Smooth muscle cell (in vitro differentiated cells): ENCODE measurements around the gene SLC26A9. TPM values are rescaled to one million over a fixed set of nuclear protein-coding genes. Genes with fewer than 3 reads are reported as not detected.

ENCODE experiments used
- DNase-seq: peaks from one replicate; lab custom pipeline; 2025; ENCODE audit not compliant: unreplicated experiment; lab: John Stamatoyannopoulos, UW
- H2AFZ ChIP-seq: fragments of 200-600 bp; sonication (generic); 2 replicates; pipeline ENCODE4 v1.6.0; 2016; ENCODE audit warnings: antibody characterized with exemption, low read depth, mild to moderate bottlenecking
- H3F3A ChIP-seq: fragments of 200-600 bp; sonication (generic); 2 replicates; pipeline ENCODE4 v1.6.0; 2017; ENCODE audit warnings: antibody characterized with exemption, low read depth
- H3K27ac ChIP-seq: fragments of 200-600 bp; sonication (generic); 2 replicates; pipeline ENCODE4 v1.5.1; 2016; ENCODE audit warnings: low read depth, mild to moderate bottlenecking
- H3K27me3 ChIP-seq: fragments of 200-600 bp; sonication (generic); 2 replicates; pipeline ENCODE4 v1.6.1; 2016; ENCODE audit warnings: low read depth, mild to moderate bottlenecking
- H3K36me3 ChIP-seq: fragments of 200-600 bp; sonication (generic); 2 replicates; pipeline ENCODE4 v1.5.1; 2016; ENCODE audit warnings: low read depth
- H3K4me1 ChIP-seq: fragments of 200-600 bp; sonication (generic); 2 replicates; pipeline ENCODE4 v1.5.1; 2016; ENCODE audit warnings: low read depth
- H3K4me2 ChIP-seq: fragments of 200-600 bp; sonication (generic); 2 replicates; pipeline ENCODE4 v1.6.0; 2016; ENCODE audit warnings: mild to moderate bottlenecking
- H3K4me3 ChIP-seq: fragments of 200-600 bp; sonication (generic); 2 replicates; pipeline ENCODE4 v1.5.1; 2016; ENCODE audit warnings: mild to moderate bottlenecking
- H3K79me2 ChIP-seq: fragments of 200-600 bp; sonication (generic); 2 replicates; pipeline ENCODE4 v1.6.0; 2016; ENCODE audit warnings: low read depth, mild to moderate bottlenecking
- H3K9ac ChIP-seq: fragments of 200-600 bp; sonication (generic); 2 replicates; pipeline ENCODE4 v1.6.0; 2016; ENCODE audit warnings: low read depth
- H3K9me3 ChIP-seq: fragments of 200-600 bp; sonication (generic); replicated peaks from 2 replicates; pipeline ENCODE4 v1.5.1; 2016; ENCODE audit warnings: low read depth
- H4K20me1 ChIP-seq: fragments of 200-600 bp; sonication (generic); 2 replicates; pipeline ENCODE4 v1.6.0; 2016; ENCODE audit warnings: low read depth
- WGBS: methylation state at CpG from one replicate; pipeline ENCODE4 v1.1.7; 2016; ENCODE audit warnings: low lambda C conversion rate; 5-methylcytosine and 5-hydroxymethylcytosine counted together
- polyA plus RNA-seq: library from polyadenylated mRNA; unstranded; fragments of >200 nt; fragmentation: Nextera tagmentation; extraction: Ambion mirVana; gene quantifications from 2 replicates; pipeline ENCODE4 v1.2.1, GENCODE V29; 2016
- total RNA-seq: library from RNA; depleted of rRNA; stranded (reverse); fragments of >200 nt; gene quantifications from 2 replicates; pipeline ENCODE4 v1.2.3, GENCODE V29; 2014
- TF ChIP-seq, protein P1 (sequence below): fragments of 200-600 bp; sonication (generic); IDR thresholded peaks from 2 replicates; pipeline ENCODE4 v1.5.1; 2017; ENCODE audit warnings: borderline replicate concordance, mild to moderate bottlenecking, antibody characterized with exemption; ENCODE audit not compliant: insufficient read depth, poor library complexity, severe bottlenecking

The SLC26A9 gene
- total and polyA plus RNA-seq, 2 experiments from 2014 or later: not detected

DNA sequence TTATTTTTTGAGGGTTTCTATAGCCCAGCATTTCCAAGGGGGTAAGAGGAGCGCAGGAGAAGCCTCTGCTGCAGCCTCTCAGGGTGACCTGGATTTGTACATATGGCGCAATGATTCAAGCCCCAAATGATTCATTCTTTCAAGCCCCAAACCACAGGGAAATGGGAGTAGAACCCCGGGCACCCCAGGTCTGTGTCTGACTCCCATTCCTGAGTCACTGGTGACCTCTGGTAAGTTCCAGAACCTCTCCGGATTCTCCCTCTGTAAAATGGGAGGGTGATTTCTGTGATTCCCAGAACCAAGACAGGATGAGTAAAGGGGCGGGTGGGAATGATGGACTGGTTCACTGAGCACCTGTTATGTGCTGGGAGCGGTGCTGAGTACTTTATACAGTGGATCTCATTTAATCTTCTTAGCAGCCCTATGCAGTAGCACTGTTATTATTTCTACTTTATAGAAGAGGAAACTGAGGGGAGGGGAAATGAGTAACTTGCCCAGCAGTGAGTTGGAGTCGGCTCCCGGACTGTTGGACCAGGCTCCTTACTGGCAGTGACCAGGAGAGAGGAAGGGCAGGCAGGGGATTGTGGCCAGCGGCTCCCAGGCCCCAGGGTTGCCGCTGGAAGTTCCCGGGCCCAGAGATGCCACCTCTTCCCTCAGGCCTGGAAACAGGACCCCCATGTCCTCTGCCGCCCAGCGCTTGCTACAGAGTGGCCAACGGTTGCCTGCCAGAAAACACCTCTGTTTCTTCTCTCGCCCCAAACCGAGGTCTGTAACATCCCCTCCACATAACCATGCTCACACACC is 20.3 kb upstream of the SLC26A9 start:
- H3K4me1 ChIP-seq: peaks cover 6% of the 10 kb centered on the region
- no peaks in the 10 kb centered on the region for H3K79me2 ChIP-seq
- H3K27ac ChIP-seq: no peak overlapping the region
- H3K36me3 ChIP-seq: no peaks in the 10 kb centered on the region
- no peak overlapping the region for H3K9ac ChIP-seq
- H3K4me2 ChIP-seq: no peak overlapping the region
- H3K9me3 ChIP-seq: no peaks in the 10 kb centered on the region
- no peaks in the 10 kb centered on the region for H3F3A ChIP-seq
- TF ChIP-seq, protein P1, sequence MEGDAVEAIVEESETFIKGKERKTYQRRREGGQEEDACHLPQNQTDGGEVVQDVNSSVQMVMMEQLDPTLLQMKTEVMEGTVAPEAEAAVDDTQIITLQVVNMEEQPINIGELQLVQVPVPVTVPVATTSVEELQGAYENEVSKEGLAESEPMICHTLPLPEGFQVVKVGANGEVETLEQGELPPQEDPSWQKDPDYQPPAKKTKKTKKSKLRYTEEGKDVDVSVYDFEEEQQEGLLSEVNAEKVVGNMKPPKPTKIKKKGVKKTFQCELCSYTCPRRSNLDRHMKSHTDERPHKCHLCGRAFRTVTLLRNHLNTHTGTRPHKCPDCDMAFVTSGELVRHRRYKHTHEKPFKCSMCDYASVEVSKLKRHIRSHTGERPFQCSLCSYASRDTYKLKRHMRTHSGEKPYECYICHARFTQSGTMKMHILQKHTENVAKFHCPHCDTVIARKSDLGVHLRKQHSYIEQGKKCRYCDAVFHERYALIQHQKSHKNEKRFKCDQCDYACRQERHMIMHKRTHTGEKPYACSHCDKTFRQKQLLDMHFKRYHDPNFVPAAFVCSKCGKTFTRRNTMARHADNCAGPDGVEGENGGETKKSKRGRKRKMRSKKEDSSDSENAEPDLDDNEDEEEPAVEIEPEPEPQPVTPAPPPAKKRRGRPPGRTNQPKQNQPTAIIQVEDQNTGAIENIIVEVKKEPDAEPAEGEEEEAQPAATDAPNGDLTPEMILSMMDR: no peak
- H3K27me3 ChIP-seq: no peaks in the 10 kb centered on the region
- WGBS: 89% methylated on average over 15 of the region's 16 CpGs
- no peaks in the 10 kb centered on the region for H4K20me1 ChIP-seq
- H2AFZ ChIP-seq: no peak overlapping the region
- DNase-seq: no peak
- no peak overlapping the region for H3K4me3 ChIP-seq

DNA sequence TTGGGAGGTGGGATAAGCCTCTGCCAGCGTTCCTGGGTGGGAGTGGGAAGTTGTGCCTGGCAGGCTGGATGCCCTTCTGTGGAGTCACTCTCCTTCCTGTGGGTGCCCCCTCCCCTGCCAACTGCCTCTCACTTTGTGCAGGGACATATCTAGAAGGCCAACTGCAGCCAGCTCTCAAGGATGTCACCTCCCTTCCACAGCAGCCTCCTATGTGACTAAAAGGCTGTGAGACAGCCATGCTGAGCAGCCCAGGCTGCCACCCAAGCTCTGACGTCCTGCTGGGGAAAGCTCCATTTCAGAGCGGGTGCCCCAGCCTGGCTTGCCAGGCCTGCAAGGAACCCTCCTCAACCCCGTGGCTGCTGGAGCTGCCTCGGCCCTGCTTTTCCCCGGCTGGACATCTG is 19.6 kb upstream of the SLC26A9 start:
- Histone ChIP-seq H3K27me3 (no peaks in the 10 kb centered on the region), H3K27ac (no peak overlapping the region), H2AFZ (no peak overlapping the region), H3K4me1 (peaks cover 6% of the 10 kb centered on the region), H3K4me2 (no peak overlapping the region), H3F3A (no peaks in the 10 kb centered on the region), H3K9ac (no peak overlapping the region), H3K9me3 (no peaks in the 10 kb centered on the region), H3K4me3 (no peak overlapping the region), H3K36me3 (no peaks in the 10 kb centered on the region), H3K79me2 (no peaks in the 10 kb centered on the region), H4K20me1 (no peaks in the 10 kb centered on the region)
- TF ChIP-seq, protein P1: no peak
- WGBS: 81% methylated on average over 6 of the region's 6 CpGs
- DNase-seq: no peak

DNA sequence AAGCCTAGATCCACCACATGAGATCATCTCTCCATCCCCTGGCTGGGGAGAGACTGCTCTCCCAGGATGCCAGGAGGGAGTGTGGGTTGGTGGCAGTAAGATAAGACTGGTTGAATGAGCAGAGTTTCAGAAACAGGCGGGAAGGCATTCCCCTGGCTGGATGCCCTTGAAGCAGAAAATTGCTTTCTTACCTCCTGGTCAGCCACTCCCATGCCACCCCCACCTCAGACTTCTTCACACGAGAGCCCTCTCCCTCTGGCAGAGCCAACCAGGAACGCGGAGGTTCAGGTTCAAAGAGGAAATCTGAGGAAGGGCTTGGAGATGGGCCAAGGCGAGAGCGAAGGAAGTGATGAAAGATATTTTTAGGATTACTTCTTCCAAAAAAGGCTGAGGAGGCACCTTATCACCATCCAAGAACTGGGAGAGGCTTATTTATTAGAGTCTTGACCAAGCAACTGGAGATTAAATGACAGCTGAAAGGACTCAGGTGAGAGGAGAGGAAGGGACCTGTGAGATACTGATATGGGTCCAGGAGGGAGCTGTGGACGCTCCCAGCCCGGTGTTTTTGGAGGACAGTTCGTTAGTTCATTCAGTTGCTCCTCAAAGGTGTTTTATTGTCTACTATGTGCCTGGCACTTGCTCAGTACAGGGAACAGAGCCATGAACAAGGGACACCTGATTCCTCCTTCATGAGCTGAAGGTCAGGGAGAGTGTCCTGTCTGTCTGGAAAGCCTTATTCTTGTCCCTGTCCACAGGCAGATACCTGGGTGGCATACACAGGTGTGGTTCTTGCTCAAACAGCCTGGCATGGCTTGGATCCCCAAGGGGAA is 18.9 kb upstream of the SLC26A9 start:
- no peaks in the 10 kb centered on the region for H3K79me2 ChIP-seq

More for the DNA sequence above, 18.9 kb upstream of the SLC26A9 start:
- Histone ChIP-seq H3K36me3 (no peaks in the 10 kb centered on the region), H3K4me3 (no peak overlapping the region), H3K4me2 (no peak overlapping the region), H3F3A (no peaks in the 10 kb centered on the region), H4K20me1 (no peaks in the 10 kb centered on the region), H3K4me1 (peaks cover 6% of the 10 kb centered on the region), H3K9ac (no peak overlapping the region), H2AFZ (no peak overlapping the region), H3K27me3 (peaks cover 3% of the 10 kb centered on the region), H3K27ac (no peak overlapping the region), H3K9me3 (no peaks in the 10 kb centered on the region)
- TF ChIP-seq, protein P1: no peak
- 82% methylated on average over 9 of the region's 9 CpGs for WGBS
- DNase-seq: no peak
